ENCODE measurements around the gene CFTR.
"Not testable (repeated sequence)": the region's sequence is repeated elsewhere in the genome, so short reads cannot be mapped to it uniquely, and the experiment has no call there.

Gene CFTR

GRCh38 chr7:117479225-117480054 lies at the start of gene CFTR:
Gene CFTR, plus strand, starts transcription at chr7:117480025. Its CDS starts 70 bp downstream, at chr7:117480095.
- no peak for DNase-seq (ENCODE audit: low read depth in 2 of 2)

DNA sequence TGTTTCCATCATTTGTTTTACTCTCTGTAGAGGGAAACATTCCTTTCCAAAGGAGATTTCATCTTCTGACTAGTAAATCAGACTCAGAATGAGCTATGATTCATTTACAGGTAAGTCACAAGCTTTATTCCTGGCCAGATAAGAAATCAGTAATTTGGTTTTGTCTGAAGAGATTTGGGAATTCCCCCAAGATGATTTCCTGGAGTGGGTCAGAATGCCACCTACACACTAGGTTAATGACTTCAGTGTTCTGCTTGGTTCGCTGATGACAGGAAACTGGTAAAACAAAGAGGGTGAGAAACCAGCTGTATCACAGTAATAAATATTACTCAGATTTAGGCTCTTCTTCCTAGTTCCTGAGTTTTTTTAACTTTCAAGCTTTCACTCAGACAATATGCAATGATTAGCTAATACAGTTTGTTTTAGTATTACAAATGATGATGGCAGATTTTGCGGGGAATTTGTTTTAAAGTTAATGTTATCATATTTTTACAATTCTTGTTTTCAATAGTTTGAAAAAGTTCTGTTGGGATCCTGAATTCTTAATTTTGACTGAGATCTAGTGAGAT lies 44.3 kb upstream of the CFTR start:
- no peak for DNase-seq (ENCODE audit: low read depth in 2 of 2)

GRCh38 chr7:117444646-117445045 lies 35.2 kb upstream of the CFTR start:
- DNase-seq (ENCODE audit: low read depth in 2 of 2), result no peak

GRCh38 chr7:117445206-117445605 lies 34.6 kb upstream of the CFTR start:
- no peak for DNase-seq (ENCODE audit: low read depth in 2 of 2)

GRCh38 chr7:117446220-117446815 lies 33.5 kb upstream of the CFTR start:
- DNase-seq (ENCODE audit: low read depth in 2 of 2), result no peak

DNA sequence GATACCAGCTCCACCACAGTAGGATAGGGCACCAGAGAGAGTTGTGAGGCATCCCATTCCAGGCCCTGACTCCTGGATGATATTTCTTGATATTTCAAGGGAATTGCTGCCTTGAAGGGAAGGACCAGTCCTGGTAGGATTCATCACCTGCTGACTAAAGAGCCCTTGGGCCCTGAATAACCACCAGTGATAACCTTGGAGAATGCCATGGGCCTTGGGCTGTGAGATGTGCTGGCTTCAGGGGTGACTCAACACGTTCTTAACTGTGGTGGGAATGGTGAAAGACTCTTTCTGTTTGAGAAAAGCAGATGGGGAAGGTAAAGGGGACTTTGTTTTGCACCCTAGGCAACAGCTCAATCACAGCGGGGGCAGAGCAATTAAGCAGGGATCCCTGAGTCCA lies 31.2 kb upstream of the CFTR start:
- no peak for DNase-seq (ENCODE audit: low read depth in 2 of 2)

GRCh38 chr7:117458977-117459583 lies 20.7 kb upstream of the CFTR start:
- no peak for DNase-seq (ENCODE audit: low read depth in 2 of 2)

- DNase-seq (ENCODE audit: low read depth in 2 of 2), result no peak
Measured at GRCh38 chr7:117459735-117460134, 20.1 kb upstream of the CFTR start.

DNA sequence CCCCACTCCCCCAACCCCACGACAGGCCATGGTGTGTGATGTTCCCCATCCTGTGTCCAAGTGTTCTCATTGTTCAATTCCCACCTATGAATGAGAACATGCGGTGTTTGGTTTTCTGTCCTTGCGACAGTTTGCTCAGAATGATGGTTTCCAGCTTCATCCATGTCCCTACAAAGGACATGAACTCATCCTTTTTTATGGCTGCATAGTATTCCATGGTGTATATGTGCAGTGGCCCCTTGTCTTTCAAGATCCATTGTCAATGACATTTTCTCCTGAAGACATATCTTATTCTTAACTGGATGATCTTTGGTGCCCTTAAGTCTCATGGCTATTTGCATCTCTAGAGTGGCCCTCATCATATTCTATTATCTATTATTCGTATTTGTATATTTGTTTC lies 19.0 kb upstream of the CFTR start:
- DNase-seq (ENCODE audit: low read depth in 2 of 2), result not testable (repeated sequence)

DNA sequence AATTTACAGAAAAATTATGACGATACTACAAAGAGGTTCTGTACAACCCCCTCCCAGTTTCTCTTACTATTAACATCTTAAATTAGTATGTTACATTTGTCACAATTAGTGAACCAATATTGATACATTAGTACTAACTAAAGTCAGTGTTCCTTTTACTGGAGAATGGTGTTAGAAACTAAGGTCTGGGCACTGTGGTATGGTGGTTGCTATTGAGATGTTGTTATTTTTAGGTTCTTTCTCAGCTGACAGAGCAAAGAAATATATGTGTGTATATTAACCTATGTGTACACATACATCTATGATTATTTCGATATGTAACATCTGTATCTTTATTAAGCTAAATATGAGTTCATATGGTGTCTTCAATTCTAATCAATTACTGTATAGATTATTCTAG lies 11.7 kb upstream of the CFTR start:
- no peak for DNase-seq (ENCODE audit: low read depth in 2 of 2)

- DNase-seq (ENCODE audit: low read depth in 2 of 2), result no peak
Measured at GRCh38 chr7:117470777-117471176, 9.0 kb upstream of the CFTR start.

- no peak for DNase-seq (ENCODE audit: low read depth in 2 of 2)
Measured at GRCh38 chr7:117472335-117472734, 7.5 kb upstream of the CFTR start.

DNA sequence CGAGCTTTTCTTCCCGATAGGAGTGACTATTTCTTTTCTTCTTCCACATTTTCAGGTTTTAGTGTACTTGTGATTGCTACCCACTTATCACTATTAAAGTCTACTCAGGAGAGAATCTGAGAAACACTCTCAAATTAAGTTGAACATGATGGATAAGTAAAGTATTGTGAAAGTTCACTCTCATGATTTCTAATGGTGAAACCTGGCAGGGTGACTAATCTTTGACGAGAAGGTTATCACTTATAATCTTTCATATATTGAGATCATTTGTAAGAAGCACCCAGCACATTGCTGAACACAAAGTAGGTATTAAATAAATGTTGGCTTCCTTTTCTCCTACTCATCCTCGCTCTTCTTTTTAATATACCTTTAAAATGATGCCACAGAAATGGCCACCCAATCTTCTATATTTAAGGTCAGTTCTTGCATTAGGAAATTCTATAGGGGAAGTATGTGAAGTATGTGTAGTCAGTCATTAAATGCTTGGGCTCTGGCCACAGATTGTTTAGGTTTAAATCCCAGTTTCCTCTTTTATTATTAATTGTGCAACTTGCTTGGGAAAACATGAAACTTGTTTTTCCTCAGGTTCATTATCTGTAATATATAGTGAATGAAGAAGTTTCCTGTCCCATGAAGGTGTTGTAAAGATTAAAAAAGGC lies 3.1 kb upstream of the CFTR start:
- no peak for DNase-seq (ENCODE audit: low read depth in 2 of 2)

DNA sequence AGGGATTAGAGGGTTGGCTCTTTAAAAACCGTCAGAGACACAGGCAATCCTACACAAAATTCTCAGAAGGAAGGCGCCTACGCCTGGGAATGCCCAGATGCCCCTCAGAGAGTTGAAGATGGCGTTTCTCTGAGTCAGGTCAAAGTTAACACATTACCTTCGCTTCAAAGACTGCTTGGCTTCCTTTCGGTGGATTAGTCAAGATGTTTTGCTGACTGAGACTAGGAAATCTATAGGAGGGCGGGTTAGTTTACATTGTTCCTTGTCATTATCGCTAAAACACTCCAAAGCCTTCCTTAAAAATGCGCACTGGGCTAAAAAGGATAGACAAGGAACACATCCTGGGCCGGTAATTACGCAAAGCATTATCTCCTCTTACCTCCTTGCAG lies 995 bp upstream of the CFTR start:
- no peak for DNase-seq (ENCODE audit: low read depth in 2 of 2)

DNA sequence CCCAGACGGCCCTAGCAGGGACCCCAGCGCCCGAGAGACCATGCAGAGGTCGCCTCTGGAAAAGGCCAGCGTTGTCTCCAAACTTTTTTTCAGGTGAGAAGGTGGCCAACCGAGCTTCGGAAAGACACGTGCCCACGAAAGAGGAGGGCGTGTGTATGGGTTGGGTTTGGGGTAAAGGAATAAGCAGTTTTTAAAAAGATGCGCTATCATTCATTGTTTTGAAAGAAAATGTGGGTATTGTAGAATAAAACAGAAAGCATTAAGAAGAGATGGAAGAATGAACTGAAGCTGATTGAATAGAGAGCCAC lies 184 bp downstream of the CFTR start:
- no peak for DNase-seq (ENCODE audit: low read depth in 2 of 2)

- DNase-seq (ENCODE audit: low read depth in 2 of 2), result no peak
Measured at GRCh38 chr7:117480978-117481377, 1.2 kb downstream of the CFTR start.

DNA sequence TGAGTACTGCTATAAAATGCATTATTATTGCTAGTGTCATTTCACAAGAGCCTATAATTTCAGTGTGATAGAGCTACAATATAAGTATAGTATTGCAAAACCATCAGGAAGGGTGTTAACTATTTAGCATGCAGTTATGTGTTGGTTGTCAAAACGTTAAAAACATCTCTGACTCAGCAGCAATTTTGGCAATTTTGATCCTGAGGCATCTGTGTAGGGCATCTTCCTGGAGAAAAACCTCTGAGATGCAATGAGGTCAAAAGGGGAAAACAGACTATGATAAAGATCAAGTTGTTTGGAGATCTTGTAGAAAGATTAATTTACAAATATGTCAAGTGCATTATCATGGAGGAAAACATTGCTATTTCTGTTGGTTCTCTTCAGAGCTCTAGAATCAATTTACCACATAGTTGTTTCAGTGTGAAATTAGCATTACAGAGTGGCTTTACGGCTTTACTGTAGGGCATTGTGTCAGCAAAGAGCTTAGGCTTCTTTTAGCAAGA lies 5.3 kb downstream of the CFTR start:
- no peak for DNase-seq (ENCODE audit: low read depth in 2 of 2)

DNA sequence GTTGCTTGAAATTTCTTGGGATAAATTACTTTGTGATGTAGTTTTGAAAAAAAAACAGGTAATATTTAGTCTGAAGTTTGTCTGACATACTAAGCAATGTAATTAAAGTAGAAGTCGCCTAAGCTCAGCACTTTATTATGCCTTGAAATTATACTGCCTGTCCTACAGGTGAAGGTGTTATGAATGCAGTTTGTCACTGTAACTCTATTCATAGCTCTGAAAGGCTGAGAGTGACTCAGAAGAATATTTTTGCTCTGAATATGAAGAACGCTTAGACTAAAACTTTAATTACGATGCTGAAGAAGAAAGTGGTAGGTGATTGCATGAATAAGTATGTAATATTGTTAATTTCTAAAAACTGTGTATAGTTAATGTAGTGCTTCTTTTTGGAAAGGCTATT lies 9.2 kb downstream of the CFTR start:
- DNase-seq (ENCODE audit: low read depth in 2 of 2), result no peak

DNA sequence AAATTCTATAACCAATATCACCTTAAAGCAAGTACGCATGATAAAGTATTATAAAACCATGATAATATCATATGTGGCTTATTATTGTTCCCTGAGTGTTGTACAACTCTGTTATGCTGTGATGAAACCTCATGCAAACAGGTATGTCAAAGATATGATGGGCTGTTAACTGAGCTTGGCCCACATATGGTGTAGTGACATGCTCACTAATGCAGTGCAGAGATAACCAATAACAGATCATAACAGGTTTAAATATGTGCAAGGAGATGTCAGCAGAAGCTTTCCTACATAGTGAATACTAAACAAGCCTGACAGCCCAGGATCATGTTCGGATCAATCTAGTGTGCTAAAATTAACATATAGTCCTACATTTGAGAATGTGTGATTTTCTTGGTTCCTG lies 9.6 kb downstream of the CFTR start:
- no peak for DNase-seq (ENCODE audit: low read depth in 2 of 2)

- DNase-seq (ENCODE audit: low read depth in 2 of 2), result no peak
Measured at GRCh38 chr7:117489911-117490310, 10.1 kb downstream of the CFTR start.

DNA sequence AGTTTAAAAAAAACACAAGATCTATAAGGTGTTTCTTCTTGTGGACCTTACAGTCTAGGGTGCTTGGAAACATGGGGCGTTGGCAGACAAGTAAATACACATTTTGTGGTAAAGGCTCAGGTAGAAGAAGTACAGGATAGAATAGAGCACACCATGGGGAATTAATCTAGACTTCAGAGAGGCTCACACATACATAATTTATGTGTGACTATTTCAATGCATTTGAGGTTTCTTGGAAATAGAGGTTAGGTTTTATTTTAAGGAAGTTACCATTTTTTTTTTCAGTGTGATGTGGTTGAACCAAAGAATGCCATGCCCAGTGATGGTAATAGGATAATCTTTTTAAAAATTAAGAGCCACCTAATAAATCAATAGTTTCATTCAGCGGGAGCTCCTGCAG lies 12.8 kb downstream of the CFTR start:
- no peak for DNase-seq (ENCODE audit: low read depth in 2 of 2)

- DNase-seq (ENCODE audit: low read depth in 2 of 2), result no peak
Measured at GRCh38 chr7:117493460-117493859, 13.6 kb downstream of the CFTR start.
